HG02943 (cell line): ENCODE results near the gene DNAJA1.
"Not testable (repeated sequence)": the region's sequence is repeated elsewhere in the genome, so short reads cannot be mapped to it uniquely, and the experiment has no call there.

Experiments
- ATAC-seq: cut with Tn5 transposase; IDR thresholded peaks from one replicate; pipeline ENCODE4 v1.9.1; 2021; ENCODE audit warnings: mild to moderate bottlenecking, low read depth, moderate library complexity; ENCODE audit not compliant: unreplicated experiment

The DNAJA1 gene

GRCh38 chr9:33080534-33080933 is 55.5 kb downstream of the DNAJA1 start:
- ATAC-seq: no peak

- ATAC-seq: no peak
Measured at GRCh38 chr9:33081128-33081851, 56.2 kb downstream of the DNAJA1 start.

- ATAC-seq: no peak
Measured at GRCh38 chr9:33082128-33082527, 57.1 kb downstream of the DNAJA1 start.

- ATAC-seq: no peak
Measured at GRCh38 chr9:33082538-33083326, 57.7 kb downstream of the DNAJA1 start.

- ATAC-seq: not testable (repeated sequence)
Measured at GRCh38 chr9:33085672-33086071, 60.6 kb downstream of the DNAJA1 start.
